Fibroblast of pulmonary artery (primary cell): ENCODE data around the gene DEUP1.
A peak's percentile ranks its signal among the peaks of the same experiment; 100 is the strongest.
"Not testable (repeated sequence)": the region's sequence is repeated elsewhere in the genome, so short reads cannot be mapped to it uniquely, and the experiment has no call there.

Experiments
- DNase-seq: peaks from one replicate; pipeline ENCODE4 v3.0.0-alpha.2; 2010; ENCODE audit warnings: low read depth
- H3K4me3 ChIP-seq: replicated peaks from 2 replicates; pipeline ENCODE4 v1.5.1; 2011; ENCODE audit warnings: low read depth, mild to moderate bottlenecking, control low read depth, low read length, moderate library complexity
- TF ChIP-seq, protein P1 (sequence below): IDR thresholded peaks from 2 replicates; pipeline ENCODE4 v1.5.1; 2011; ENCODE audit warnings: mild to moderate bottlenecking, control low read depth, low read length, inconsistent platforms; ENCODE audit errors: missing control alignments

The DEUP1 gene

DNA sequence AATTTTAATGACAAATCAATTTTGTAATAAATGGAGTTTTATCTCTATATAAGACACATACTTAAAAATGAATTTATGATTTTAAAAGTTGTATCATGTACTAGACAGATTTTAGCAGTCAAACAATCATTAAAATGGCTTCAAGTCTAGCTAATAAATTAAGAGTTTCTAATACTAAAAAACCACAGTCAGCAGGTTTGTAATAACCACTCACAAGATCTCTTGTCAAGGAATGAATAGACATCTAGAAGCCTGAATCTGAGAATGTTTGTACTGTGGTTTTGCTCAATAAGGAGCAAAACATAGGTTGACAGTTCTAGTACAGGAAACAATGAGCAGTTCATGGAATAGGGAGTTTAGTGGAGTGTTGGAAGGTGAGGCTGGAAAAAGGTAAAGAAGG lies 81.2 kb downstream of the DEUP1 start:
- no peak overlapping the region for H3K4me3 ChIP-seq
- DNase-seq = no peak
- TF ChIP-seq, protein P1, sequence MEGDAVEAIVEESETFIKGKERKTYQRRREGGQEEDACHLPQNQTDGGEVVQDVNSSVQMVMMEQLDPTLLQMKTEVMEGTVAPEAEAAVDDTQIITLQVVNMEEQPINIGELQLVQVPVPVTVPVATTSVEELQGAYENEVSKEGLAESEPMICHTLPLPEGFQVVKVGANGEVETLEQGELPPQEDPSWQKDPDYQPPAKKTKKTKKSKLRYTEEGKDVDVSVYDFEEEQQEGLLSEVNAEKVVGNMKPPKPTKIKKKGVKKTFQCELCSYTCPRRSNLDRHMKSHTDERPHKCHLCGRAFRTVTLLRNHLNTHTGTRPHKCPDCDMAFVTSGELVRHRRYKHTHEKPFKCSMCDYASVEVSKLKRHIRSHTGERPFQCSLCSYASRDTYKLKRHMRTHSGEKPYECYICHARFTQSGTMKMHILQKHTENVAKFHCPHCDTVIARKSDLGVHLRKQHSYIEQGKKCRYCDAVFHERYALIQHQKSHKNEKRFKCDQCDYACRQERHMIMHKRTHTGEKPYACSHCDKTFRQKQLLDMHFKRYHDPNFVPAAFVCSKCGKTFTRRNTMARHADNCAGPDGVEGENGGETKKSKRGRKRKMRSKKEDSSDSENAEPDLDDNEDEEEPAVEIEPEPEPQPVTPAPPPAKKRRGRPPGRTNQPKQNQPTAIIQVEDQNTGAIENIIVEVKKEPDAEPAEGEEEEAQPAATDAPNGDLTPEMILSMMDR = no peak

DNA sequence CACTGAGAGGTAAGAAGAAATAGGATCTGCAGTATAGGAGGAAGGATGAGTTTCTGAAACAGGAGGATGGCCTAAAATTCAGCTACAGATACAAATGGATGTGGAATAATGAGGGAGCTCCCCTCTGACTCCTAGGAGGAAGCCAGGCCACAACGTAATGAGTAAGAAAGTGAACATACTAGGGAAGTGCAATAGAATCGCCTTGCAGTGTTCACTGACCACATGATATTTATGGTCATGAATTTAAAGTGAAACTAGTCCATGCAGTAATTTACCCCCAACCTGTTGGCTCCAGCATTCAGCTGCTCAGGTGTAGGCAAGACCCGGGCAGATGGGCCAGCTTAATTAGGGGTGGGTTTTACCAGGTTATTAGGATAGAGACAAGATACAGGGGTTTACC lies 101.7 kb downstream of the DEUP1 start:
- H3K4me3 ChIP-seq = no peak overlapping the region
- no peak for DNase-seq
- TF ChIP-seq, protein P1 = no peak

GRCh38 chr11:93443232-93443631 lies 112.7 kb downstream of the DEUP1 start:
- H3K4me3 ChIP-seq, DNase-seq: not testable (repeated sequence)

DNA sequence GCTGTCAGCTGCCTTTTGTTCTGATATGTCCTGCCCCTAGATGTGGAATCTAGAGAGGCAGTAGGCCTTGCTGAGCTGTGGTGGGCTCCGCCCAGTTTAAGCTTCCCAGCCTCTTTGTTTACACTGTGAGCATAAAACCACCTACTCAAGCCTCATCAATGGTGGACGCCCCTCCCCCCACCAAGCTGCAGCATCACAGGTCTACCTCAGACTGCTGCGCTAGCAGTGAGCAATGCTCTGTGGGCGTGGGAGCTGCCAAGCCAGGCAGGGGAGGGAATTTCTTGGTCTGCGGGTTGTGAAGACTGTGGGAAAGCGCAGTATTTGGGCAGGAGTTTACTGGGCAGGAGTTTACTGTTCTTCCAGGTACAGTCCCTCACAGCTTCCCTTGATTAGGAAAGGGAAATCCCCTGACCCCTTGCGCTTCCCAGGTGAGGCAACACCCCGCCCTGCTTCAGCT lies 114.1 kb downstream of the DEUP1 start:
- TF ChIP-seq, protein P1 = no peak
- no peak overlapping the region for H3K4me3 ChIP-seq
- peak; percentile 42 for DNase-seq

GRCh38 chr11:93458286-93458685 lies 127.7 kb downstream of the DEUP1 start:
- DNase-seq = no peak
- no peak overlapping the region for H3K4me3 ChIP-seq
- TF ChIP-seq, protein P1 = no peak

- not testable (repeated sequence) for DNase-seq, H3K4me3 ChIP-seq
Measured at GRCh38 chr11:93463666-93464065, 133.1 kb downstream of the DEUP1 start.

GRCh38 chr11:93464927-93465540 lies 134.5 kb downstream of the DEUP1 start:
- DNase-seq = no peak
- TF ChIP-seq, protein P1 = no peak
- no peak overlapping the region for H3K4me3 ChIP-seq

DNA sequence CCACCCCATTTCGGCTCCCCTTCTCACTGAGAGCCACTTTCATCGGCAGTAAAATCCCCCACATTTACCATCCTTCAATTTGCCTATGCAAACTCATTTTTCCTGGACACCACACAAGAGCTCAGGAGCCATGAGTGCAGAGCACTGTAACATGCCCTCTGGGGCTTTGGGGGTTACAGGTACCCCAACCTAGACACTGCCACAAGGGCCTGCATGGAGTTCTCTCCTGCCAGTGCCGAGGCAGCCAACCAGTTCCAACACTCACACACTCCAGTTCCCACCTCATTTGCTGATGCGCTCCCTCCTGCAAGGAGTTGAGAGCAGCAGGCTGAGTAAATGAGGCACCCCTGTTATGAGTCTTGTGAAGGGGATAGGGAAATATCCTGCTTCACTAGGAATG lies 136.5 kb downstream of the DEUP1 start:
- DNase-seq = no peak
- H3K4me3 ChIP-seq = no peak overlapping the region
- TF ChIP-seq, protein P1 = no peak
